ENCODE measurements around the gene DOLPP1.

DNA sequence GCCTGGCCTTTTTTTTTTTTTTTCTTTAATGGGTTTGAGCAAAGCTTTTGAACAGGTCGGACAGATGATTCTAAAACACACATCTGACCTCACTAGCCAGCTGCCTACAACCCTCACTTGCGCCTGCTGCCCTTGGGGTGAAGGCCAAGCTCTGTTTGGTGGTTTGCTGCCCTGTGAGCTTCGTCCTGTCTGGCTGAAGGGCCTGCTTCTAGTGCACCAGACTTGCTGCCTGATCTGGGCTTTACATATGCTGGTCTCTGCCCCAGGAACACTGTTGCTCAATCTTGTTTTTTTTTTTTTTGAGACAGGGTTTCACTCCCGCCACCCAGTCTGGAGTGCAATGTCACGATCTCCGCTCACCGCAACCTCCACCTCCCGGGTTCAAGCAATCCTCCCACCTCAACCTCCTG is 16.4 kb upstream of the DOLPP1 start:
- TF ChIP-seq POLR2A (IDR thresholded peaks at IDR 0.05), result no peak
- TF ChIP-seq, protein P1, sequence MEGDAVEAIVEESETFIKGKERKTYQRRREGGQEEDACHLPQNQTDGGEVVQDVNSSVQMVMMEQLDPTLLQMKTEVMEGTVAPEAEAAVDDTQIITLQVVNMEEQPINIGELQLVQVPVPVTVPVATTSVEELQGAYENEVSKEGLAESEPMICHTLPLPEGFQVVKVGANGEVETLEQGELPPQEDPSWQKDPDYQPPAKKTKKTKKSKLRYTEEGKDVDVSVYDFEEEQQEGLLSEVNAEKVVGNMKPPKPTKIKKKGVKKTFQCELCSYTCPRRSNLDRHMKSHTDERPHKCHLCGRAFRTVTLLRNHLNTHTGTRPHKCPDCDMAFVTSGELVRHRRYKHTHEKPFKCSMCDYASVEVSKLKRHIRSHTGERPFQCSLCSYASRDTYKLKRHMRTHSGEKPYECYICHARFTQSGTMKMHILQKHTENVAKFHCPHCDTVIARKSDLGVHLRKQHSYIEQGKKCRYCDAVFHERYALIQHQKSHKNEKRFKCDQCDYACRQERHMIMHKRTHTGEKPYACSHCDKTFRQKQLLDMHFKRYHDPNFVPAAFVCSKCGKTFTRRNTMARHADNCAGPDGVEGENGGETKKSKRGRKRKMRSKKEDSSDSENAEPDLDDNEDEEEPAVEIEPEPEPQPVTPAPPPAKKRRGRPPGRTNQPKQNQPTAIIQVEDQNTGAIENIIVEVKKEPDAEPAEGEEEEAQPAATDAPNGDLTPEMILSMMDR (IDR thresholded peaks at IDR 0.05), result no peak

Measured in testis (tissue), 2 donors.